Type B pancreatic cell (in vitro differentiated cells): Measurements from ENCODE around the gene STX3. TPM values are rescaled to one million over a fixed set of nuclear protein-coding genes. Genes with fewer than 3 reads are reported as not detected.

ENCODE experiments used
- DNase-seq: peaks from one replicate; pipeline ENCODE4 v3.0.0; 2021; ENCODE audit warnings: mixed read lengths; ENCODE audit not compliant: unreplicated experiment; ENCODE audit errors: extremely low spot score
- H3K27ac Mint-ChIP-seq: 2 replicates; pipeline ENCODE4 v1.8.0; 2021; ENCODE audit warnings: mild to moderate bottlenecking, mixed read lengths
- H3K27me3 Mint-ChIP-seq: 2 replicates; pipeline ENCODE4 v1.8.0; 2021; ENCODE audit warnings: mixed read lengths
- H3K36me3 Mint-ChIP-seq: 2 replicates; pipeline ENCODE4 v1.8.0; 2021; ENCODE audit warnings: mixed read lengths
- H3K4me1 Mint-ChIP-seq: one replicate; pipeline ENCODE4 v1.8.0; 2021; ENCODE audit warnings: mixed read lengths; ENCODE audit not compliant: unreplicated experiment
- H3K4me3 Mint-ChIP-seq: 2 replicates; pipeline ENCODE4 v1.8.0; 2021; ENCODE audit warnings: mild to moderate bottlenecking, mixed read lengths
- H3K9me3 Mint-ChIP-seq: 2 replicates; pipeline ENCODE4 v1.8.0; 2021; ENCODE audit warnings: mixed read lengths
- total RNA-seq: library from RNA; stranded (reverse); gene quantifications from 2 replicates; pipeline ENCODE4 v1.2.1, GENCODE V29; 2021; ENCODE audit warnings: low replicate concordance
- TF ChIP-seq, protein P1 (sequence below): fragments of 200-600 bp; sonication (generic); conservative IDR thresholded peaks from 2 replicates; pipeline ENCODE4 v1.5.0; 2021; ENCODE audit warnings: antibody characterized with exemption, mild to moderate bottlenecking

STX3 gene
- total RNA-seq, 1 donor from 2014 or later: 44.6 TPM

DNA sequence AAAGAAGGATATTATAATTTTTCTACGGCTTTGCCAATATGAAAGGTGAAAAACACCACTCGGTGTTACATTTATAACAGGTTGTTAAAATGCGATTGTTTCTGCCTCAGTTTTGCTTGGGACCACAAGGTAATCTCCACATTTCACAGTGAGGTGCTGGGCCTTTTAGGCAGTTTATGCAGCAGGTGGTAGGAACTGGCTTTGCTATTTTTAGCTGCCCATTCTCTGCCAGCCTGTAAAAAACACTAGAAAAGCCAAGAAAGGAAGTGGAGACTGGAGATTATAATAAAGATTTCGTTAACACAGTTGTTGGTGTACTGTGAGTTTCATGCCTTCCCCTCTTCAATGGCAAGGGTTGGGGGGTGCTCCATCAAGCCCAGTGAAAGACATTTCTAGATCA lies 63.4 kb downstream of the STX3 start:
- no peak overlapping the region for H3K4me3 Mint-ChIP-seq
- TF ChIP-seq, protein P1, sequence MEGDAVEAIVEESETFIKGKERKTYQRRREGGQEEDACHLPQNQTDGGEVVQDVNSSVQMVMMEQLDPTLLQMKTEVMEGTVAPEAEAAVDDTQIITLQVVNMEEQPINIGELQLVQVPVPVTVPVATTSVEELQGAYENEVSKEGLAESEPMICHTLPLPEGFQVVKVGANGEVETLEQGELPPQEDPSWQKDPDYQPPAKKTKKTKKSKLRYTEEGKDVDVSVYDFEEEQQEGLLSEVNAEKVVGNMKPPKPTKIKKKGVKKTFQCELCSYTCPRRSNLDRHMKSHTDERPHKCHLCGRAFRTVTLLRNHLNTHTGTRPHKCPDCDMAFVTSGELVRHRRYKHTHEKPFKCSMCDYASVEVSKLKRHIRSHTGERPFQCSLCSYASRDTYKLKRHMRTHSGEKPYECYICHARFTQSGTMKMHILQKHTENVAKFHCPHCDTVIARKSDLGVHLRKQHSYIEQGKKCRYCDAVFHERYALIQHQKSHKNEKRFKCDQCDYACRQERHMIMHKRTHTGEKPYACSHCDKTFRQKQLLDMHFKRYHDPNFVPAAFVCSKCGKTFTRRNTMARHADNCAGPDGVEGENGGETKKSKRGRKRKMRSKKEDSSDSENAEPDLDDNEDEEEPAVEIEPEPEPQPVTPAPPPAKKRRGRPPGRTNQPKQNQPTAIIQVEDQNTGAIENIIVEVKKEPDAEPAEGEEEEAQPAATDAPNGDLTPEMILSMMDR: no peak
- DNase-seq: no peak
- H3K4me1 Mint-ChIP-seq: peaks cover 4% of the 10 kb centered on the region
- H3K36me3 Mint-ChIP-seq: no peaks in the 10 kb centered on the region
- H3K27me3 Mint-ChIP-seq: peaks cover 3% of the 10 kb centered on the region
- no peak overlapping the region for H3K27ac Mint-ChIP-seq
- no peaks in the 10 kb centered on the region for H3K9me3 Mint-ChIP-seq

DNA sequence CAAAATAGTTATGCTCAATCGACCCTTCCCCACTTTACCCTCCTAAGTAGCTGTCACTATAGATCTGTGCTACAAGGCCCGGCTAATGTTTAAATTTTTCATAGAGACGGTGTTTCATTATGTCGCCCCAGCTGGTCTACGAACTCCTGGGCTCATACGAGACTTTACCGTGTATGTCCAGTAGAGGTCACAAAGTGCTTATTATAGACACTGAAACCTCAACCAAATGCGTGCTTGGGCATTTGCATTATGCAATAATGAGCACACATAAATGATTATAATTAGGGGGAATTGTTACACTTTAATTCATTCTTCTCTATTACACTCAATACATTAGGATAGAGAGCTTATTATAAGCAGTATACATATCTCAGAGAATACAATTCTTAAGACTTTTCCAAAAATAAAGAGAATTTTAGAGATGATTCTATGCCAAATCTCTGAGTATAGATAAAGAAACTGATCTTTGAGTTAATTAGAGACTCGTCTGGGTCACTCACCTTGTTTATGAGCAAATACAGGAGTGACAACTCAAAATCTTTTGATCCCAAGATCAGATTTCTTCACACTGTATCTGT lies 67.9 kb downstream of the STX3 start:
- TF ChIP-seq, protein P1: peak; percentile 82
- peaks cover 3% of the 10 kb centered on the region for H3K27me3 Mint-ChIP-seq
- no peak for DNase-seq
- no peaks in the 10 kb centered on the region for H3K9me3 Mint-ChIP-seq
- no peak overlapping the region for H3K4me3 Mint-ChIP-seq
- no peaks in the 10 kb centered on the region for H3K36me3 Mint-ChIP-seq
- peaks cover 4% of the 10 kb centered on the region for H3K4me1 Mint-ChIP-seq
- no peak overlapping the region for H3K27ac Mint-ChIP-seq

DNA sequence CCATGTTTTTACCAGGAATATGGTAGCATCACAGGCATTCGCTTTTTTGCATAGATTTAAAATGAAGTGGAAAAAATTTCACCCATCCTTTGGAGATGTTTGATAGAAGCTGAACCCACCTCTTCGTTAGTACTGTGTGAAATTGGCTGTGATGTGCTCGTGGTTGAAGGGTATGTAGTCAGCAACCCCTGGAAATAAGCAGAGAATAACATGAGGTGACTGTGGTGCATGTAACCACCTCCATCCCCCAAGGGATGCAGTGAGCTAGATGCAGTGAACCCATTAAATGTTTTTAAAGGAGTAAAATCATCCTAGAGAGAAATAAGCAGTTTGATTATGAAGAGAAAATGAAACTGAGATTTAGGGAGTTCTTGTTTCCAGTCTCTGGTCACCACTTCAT lies 74.2 kb downstream of the STX3 start:
- no peak for DNase-seq
- Mint-ChIP-seq H3K36me3 (no peaks in the 10 kb centered on the region), H3K27me3 (no peaks in the 10 kb centered on the region), H3K27ac (no peak overlapping the region), H3K9me3 (no peaks in the 10 kb centered on the region), H3K4me1 (no peaks in the 10 kb centered on the region), H3K4me3 (no peak overlapping the region)
- TF ChIP-seq, protein P1: no peak

DNA sequence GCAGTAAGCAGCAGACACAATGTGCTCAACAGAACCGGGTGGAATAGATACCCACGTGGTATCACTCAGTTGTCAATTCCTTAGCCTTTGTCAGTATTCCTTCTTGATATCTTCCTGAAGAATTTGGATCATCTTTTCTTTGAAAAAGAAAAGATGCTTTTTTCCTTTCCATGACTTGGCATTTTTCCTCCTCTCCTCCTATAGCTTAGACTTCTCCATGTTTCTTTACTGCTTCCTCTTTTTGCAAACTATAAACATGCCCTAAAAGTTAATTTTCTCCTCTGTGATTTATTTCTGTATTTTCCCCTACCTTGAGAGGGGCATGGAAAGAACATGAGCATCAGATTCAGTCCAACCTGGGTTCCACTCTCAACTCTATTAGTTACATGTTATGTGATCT lies 78.4 kb downstream of the STX3 start:
- Mint-ChIP-seq H3K4me3 (no peak overlapping the region), H3K27me3 (no peaks in the 10 kb centered on the region), H3K9me3 (no peaks in the 10 kb centered on the region), H3K4me1 (no peaks in the 10 kb centered on the region), H3K36me3 (no peaks in the 10 kb centered on the region), H3K27ac (no peak overlapping the region)
- TF ChIP-seq, protein P1: no peak
- DNase-seq: no peak

DNA sequence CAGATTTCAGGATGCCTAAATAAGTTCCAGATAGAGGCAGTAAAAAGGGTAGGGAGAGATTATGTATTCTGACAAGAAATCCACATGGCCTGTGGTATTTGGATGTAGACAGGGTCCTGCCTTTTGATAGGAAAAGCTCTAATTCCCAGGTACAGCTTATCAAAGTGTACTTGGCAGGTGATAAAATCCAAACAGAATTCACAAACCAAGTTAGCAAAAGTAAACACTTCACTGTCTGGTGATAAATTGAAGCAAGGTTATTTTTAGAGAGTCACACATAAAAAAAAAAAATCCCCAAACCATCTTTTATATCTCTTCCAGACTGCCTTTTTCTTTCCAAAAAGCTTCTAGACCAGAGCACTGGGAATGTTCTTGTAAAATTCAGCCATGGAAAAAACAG lies 84.4 kb downstream of the STX3 start:
- Mint-ChIP-seq H3K4me3 (no peak overlapping the region), H3K36me3 (no peaks in the 10 kb centered on the region), H3K9me3 (no peaks in the 10 kb centered on the region), H3K4me1 (no peaks in the 10 kb centered on the region), H3K27ac (no peak overlapping the region), H3K27me3 (no peaks in the 10 kb centered on the region)
- TF ChIP-seq, protein P1: no peak
- no peak for DNase-seq

DNA sequence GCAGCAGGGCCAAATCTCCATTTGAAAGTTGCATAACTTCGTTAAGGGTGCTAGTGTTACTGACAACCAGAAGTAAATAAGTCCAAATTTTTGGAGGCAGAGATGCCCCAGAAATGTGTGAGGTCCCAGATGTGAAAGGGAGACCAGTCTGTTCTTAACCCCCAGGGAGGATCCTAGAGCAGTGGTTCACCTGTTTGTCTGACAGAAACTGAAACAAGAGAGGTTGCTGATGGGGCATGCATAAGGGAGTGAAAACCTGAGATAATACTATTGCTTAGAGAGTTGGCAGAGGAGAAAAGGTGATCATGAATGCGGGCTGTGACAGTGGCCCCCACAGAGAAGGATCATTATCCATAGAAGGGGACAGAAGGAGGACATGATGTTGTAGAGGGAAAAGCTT lies 86.3 kb downstream of the STX3 start:
- Mint-ChIP-seq H3K36me3 (no peaks in the 10 kb centered on the region), H3K9me3 (no peaks in the 10 kb centered on the region), H3K27me3 (peaks cover 3% of the 10 kb centered on the region), H3K4me3 (no peak overlapping the region), H3K27ac (no peak overlapping the region), H3K4me1 (no peaks in the 10 kb centered on the region)
- DNase-seq: no peak
- TF ChIP-seq, protein P1: no peak
